Head of caudate nucleus (tissue), 42 donors: ENCODE results near the gene ZNF189.

Experiments
- DNase-seq, 42 donors: peaks; one replicate each; pipeline versions ENCODE4 v3.0.0 to v3.0.0-alpha.2; 2020 to 2021; ENCODE audit warnings: mixed read lengths in 7 of 42
- intact Hi-C: fragments of 100-400 bp; cut with DNase I; formaldehyde crosslinking; loops from one replicate; pipeline ENCODE4 v1.15.0; 2022

Gene ZNF189

GRCh38 chr9:101442318-101442717, 43.7 kb downstream of the ZNF189 start:
- DNase-seq = no peak
- intact Hi-C loops = no loop called here

DNA sequence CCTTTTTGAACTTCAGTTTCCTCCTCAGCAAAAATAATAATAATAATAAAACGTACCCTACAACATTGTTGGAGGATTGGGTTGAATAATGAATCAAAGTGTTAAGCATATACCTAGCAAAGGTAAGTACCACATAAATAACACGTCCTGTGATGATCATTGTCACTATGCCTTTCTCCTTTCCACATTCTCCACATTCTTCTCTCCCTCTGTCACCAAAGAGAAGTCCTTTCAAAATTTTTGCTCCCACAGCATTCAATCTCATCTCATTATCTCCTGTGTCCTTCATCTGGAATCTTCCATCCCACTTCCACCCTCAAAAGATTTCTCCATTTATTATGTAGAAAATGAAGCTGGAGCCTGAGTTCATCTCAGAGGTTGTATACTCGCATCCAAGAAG, 44.1 kb downstream of the ZNF189 start:
- DNase-seq = no peak
- intact Hi-C loops = no loop called here

GRCh38 chr9:101443364-101443771, 44.7 kb downstream of the ZNF189 start:
- intact Hi-C loops = no loop called here
- peak in 28 of 42 donors; percentile 5 to 50 (median 24) for DNase-seq

DNA sequence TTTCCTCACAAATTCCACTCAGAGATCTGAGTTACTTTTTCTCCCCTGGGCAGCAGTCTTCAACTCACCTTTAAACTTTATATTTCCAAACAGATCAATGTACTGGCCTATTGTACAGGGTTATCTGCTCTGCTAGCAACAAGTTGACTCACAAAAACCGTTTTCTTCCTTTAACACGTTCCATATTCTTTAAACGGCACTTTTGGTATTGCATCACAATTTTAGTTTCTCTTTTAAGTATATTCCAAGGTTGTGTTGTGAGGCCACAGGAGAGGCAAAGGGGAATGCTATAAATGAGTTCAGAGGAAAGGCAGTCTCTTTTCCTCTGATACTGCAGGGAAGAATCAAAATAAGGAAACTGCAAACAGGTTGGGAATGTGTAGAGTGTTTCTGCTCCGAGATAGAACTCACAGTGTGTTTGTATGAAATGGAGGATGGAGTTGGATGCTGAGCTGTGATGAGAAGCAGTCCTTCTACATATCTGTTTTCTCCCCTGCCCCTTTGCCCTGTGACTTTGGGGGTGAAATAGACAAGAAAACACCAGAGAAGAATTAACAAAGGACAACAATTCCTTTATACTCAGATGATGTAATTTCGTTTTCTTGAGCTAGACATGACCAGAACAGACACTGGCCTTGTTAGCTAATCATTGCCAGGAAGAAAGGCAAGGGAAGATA, 46.8 kb downstream of the ZNF189 start:
- intact Hi-C loops = no loop called here
- DNase-seq = peak in 2 of 42 donors; percentile 35

- no peak for DNase-seq
- intact Hi-C loops = no loop called here
Observed at GRCh38 chr9:101446732-101447131, 48.1 kb downstream of the ZNF189 start.

DNA sequence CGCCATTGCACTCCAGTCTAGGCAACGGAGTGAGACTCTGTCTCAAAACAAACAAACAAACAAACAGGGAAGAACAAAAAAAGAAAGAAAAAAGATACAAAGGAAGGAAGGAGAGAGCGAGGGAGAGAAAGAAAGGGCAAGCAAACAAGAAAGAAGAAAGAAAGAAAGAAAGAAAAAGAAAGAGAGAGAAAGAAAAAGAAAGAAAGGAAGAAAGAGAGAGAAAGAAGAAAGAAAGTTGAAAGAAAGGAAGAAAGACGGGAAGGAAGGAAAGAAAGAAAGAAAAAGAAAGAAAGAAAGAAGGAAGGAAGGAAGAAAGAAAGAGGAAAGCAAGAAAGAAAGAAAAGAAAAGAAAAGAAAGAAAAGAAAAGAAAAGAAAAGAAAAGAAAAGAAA, 50.0 kb downstream of the ZNF189 start:
- intact Hi-C loops = no loop called here
- no peak for DNase-seq

DNA sequence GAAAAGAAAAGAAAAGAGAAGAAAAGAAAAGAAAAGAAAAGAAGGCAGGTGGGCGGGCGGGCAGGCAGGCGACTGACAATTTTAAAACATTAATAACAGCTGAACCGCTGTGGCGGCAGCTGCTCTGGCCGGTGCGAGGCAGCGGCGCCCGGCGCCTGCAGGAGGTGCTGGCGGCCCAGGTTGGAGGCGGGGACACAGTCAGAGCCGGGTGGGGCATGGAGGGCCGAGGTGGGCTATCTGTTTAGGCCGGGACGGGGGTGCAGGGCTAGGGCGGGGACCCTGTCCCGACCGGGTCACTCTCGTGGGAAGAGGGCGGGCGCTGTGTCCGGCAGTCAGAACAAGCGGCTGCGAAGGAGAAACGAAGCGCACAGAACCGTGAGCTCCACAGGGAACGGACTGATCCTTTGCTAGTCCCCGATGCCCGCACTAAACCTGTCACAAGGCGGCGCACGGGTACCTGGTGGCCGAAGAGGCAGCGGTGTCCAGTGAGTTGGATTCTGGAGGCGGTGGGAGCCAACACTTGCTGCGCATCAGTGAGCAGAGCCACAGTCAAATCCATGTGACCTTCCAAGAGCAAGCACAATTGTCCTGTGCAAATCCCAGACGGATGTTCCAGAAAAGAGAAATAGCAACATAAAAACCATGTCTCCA, 50.5 kb downstream of the ZNF189 start:
- peak; percentile 54 to 88 (median 75) for DNase-seq
- intact Hi-C loops = no loop called here

- intact Hi-C loops = no loop called here
Observed at GRCh38 chr9:101450931-101451330, 52.3 kb downstream of the ZNF189 start.

DNA sequence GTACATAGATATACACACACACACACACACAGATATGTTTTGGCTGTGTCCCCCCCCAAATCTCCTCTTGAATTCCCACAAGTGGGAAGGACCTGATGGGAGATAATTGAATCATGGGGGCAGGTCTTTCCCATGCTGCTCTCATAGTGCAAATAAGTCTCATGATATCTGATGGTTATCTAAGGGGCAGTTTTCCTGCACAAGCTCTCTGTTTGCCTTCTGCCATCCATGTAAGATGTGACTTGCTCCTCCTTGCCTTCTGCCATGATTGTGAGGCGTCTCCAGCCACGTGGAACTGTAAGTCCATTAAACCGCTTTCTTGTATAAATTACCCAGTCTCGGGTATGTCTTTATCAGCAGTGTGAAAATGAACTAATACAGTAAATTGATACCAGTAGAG, 52.8 kb downstream of the ZNF189 start:
- intact Hi-C loops = no loop called here
- no peak for DNase-seq

More at GRCh38 chr9:101450931-101451330, 52.3 kb downstream of the ZNF189 start:
- no peak for DNase-seq

DNA sequence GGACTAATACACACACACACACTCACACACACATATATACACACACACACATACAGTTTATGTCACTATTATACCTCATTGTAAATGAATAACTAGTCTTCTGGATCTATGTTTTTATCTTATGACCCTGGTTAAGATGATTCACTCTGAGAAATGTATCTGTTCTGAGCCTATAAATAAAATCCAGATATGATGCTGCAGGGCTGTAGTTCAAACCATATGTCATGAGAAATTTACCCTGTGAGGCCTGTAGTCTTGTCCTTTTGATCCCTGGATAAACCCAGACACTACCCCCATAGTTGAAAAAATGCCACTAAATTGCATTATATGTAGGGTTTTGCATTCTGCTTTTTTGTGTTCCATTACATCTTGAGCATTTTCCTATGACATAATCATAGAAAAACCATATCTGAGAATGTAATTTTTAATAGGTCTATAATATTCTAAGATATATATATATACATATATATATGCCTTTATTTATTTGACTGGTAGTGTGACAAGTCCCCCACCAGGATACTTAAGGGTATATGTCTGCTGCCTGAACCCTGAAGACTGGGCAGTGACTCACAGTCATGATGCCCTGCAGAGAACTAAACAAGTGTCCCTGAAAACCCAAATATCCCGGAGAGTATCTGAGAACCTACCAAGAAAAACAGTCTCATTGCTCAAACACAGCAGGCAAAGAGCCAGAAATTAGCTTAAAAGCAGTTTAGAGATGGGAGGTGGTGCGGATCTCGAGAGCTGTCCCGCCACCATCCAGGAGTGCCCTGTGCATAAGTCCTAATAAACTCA, 55.3 kb downstream of the ZNF189 start:
- no peak for DNase-seq
- intact Hi-C loops = no loop called here

DNA sequence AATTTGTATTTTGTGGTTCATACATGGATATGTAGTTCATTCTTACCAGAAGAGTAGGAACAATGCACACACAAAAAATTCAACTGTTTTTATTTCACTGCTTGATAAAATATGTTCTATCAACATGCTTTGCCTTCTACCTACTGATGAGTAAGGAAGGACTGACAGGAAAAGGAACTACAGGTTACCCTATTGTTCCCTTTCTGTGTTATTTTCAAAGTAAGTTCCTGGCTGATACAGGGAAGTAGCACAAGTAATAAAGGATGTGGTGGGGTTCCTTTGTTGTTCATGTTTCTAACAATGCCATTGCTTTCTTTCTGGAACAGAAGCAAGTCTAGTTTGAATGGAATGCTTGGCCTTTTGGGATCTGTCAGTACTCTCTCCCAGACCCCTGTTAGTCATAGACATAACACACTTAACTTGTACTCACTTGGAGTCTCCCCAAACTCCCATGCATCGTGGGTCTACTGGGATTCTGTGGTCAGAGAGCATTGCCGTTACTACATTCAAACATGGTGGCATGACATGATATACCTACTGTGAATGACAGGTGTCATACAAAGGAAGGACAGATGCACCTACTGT, 57.1 kb downstream of the ZNF189 start:
- DNase-seq = no peak
- intact Hi-C loops = no loop called here

GRCh38 chr9:101457003-101457402, 58.4 kb downstream of the ZNF189 start:
- intact Hi-C loops = no loop called here
- no peak for DNase-seq

GRCh38 chr9:101458963-101459631, 60.4 kb downstream of the ZNF189 start:
- peak in 26 of 42 donors; percentile 11 to 83 (median 48) for DNase-seq
- intact Hi-C loops = loop anchor here (2.0 kb wide), 1 partner anchor 72 kb away; no protein-coding TSS in a partner anchor
